Natural killer cell (primary cell): Measurements from ENCODE around the gene SGO2. TPM values are rescaled to one million over a fixed set of nuclear protein-coding genes. Genes with fewer than 3 reads are reported as not detected.

Experiments
- ATAC-seq, 3 donors: fragments of 150-1000 bp in 2 of 3; fragments of 200-7000 bp in 1 of 3; cut with Tn5 transposase; 1 replicate in 1 of 3; 2 replicates in 2 of 3; pipeline ENCODE4 v1.10.0; 2021; ENCODE audit warnings: mild to moderate bottlenecking in 2 of 3, moderate library complexity in 2 of 3
- DNase-seq, 2 donors: peaks; one replicate each; pipeline versions ENCODE4 v3.0.0 to v3.0.0-alpha.2; 2013 to 2021; ENCODE audit warnings: mixed read lengths in 1 of 2
- H3K27ac ChIP-seq: one replicate; pipeline ENCODE4 v1.5.1; 2013; ENCODE audit warnings: mild to moderate bottlenecking, low read length
- H3K27me3 ChIP-seq: one replicate; pipeline ENCODE4 v1.6.1; 2013; ENCODE audit warnings: low read length; ENCODE audit not compliant: control insufficient read depth, insufficient read depth
- H3K36me3 ChIP-seq: one replicate; pipeline ENCODE4 v1.6.1; 2013; ENCODE audit warnings: low read length; ENCODE audit not compliant: control insufficient read depth, insufficient read depth
- H3K4me1 ChIP-seq: one replicate; pipeline ENCODE4 v1.6.1; 2013; ENCODE audit warnings: low read length; ENCODE audit not compliant: control insufficient read depth, insufficient read depth
- H3K4me3 ChIP-seq: one replicate; pipeline ENCODE4 v1.5.1; 2013; ENCODE audit warnings: low read length
- H3K9me3 ChIP-seq: one replicate; pipeline ENCODE4 v1.6.1; 2013; ENCODE audit warnings: low read length; ENCODE audit not compliant: control insufficient read depth, insufficient read depth
- H3K27ac Mint-ChIP-seq, 2 donors: one replicate each; pipeline ENCODE4 v1.8.0; 2022; ENCODE audit warnings: mild to moderate bottlenecking in 2 of 2, mixed read lengths in 2 of 2, moderate library complexity in 1 of 2
- H3K27me3 Mint-ChIP-seq, 2 donors: one replicate each; pipeline ENCODE4 v1.8.0; 2022; ENCODE audit warnings: low read depth in 2 of 2, mixed read lengths in 2 of 2
- H3K36me3 Mint-ChIP-seq: one replicate; pipeline ENCODE4 v1.8.0; 2022; ENCODE audit warnings: mixed read lengths
- H3K4me1 Mint-ChIP-seq, 2 donors: one replicate each; pipeline ENCODE4 v1.8.0; 2022; ENCODE audit warnings: mixed read lengths in 2 of 2
- H3K4me3 Mint-ChIP-seq: one replicate; pipeline ENCODE4 v1.8.0; 2022; ENCODE audit warnings: mild to moderate bottlenecking, moderate library complexity, mixed read lengths
- H3K9me3 Mint-ChIP-seq, 2 donors: one replicate each; pipeline ENCODE4 v1.8.0; 2022; ENCODE audit warnings: mixed read lengths in 2 of 2
- CTCF ChIP-seq: fragments of 200-600 bp; IDR thresholded peaks from one replicate; pipeline ENCODE4 v1.8.0; 2022; ENCODE audit warnings: antibody characterized with exemption
- WGBS: methylation state at CpG from one replicate; pipeline ENCODE4 v1.1.7; 2013; ENCODE audit warnings: missing lambda C conversion rate; ENCODE audit not compliant: insufficient coverage; 5-methylcytosine and 5-hydroxymethylcytosine counted together
- intact Hi-C: fragments of 100-400 bp; cut with micrococcal nuclease; formaldehyde crosslinking; loops from one replicate; pipeline ENCODE4 v1.14.2; 2022
- total RNA-seq, 4 donors: library from RNA; stranded (reverse); fragments of 120-200 nt in 1 of 4; gene quantifications; one replicate each; pipeline versions ENCODE4 v1.2.3 to v1.2.4, GENCODE V29; 2013 to 2022

SGO2 gene
- total RNA-seq, 3 donors from 2014 or later (not counting 1 experiment from before 2014, with no cell fraction given) = 2.3 to 5.4 (median 3.1) TPM

GRCh38 chr2:200502196-200502595 is 23.8 kb upstream of the SGO2 start:
- Mint-ChIP-seq H3K4me1 (peaks cover 13 to 17% of the 10 kb centered on the region in 2 donors), H3K36me3 (peaks cover 22% of the 10 kb centered on the region), H3K9me3 (peaks cover 0 to 2% of the 10 kb centered on the region in 2 donors), H3K27me3 (no peaks in the 10 kb centered on the region), H3K27ac (no peak overlapping the region), H3K4me3 (no peak overlapping the region)
- H3K36me3 ChIP-seq = peaks cover 19% of the 10 kb centered on the region
- TF ChIP-seq CTCF = no peak
- no peaks in the 10 kb centered on the region for H3K27me3 ChIP-seq
- WGBS = 96% methylated on average over 3 of the region's 5 CpGs
- H3K4me1 ChIP-seq = no peaks in the 10 kb centered on the region
- H3K27ac ChIP-seq = no peak overlapping the region
- intact Hi-C loops = no loop called here
- H3K9me3 ChIP-seq = no peaks in the 10 kb centered on the region
- ATAC-seq (no peak), DNase-seq (no peak)
- no peak overlapping the region for H3K4me3 ChIP-seq

GRCh38 chr2:200506679-200507078 is 19.3 kb upstream of the SGO2 start:
- H3K4me3 Mint-ChIP-seq = no peak overlapping the region
- ATAC-seq (no peak), DNase-seq (no peak)
- Histone ChIP-seq H3K27ac (no peak overlapping the region), H3K36me3 (peaks cover 6% of the 10 kb centered on the region), H3K4me3 (no peak overlapping the region), H3K4me1 (peaks cover 15% of the 10 kb centered on the region), H3K9me3 (no peaks in the 10 kb centered on the region), H3K27me3 (peaks cover 2% of the 10 kb centered on the region)
- peaks cover 15 to 22% of the 10 kb centered on the region in 2 donors for H3K4me1 Mint-ChIP-seq
- intact Hi-C loops = no loop called here
- peak overlapping the region in 1 of 2 donors; percentile 27 for H3K27ac Mint-ChIP-seq
- no peaks in the 10 kb centered on the region for H3K36me3 Mint-ChIP-seq
- no peaks in the 10 kb centered on the region for H3K27me3 Mint-ChIP-seq
- 97% methylated on average over 7 of the region's 9 CpGs for WGBS
- peaks cover 0 to 2% of the 10 kb centered on the region in 2 donors for H3K9me3 Mint-ChIP-seq
- no peak for TF ChIP-seq CTCF

- peaks cover 6% of the 10 kb centered on the region for H3K36me3 ChIP-seq
- peaks cover 0 to 2% of the 10 kb centered on the region in 2 donors for H3K9me3 Mint-ChIP-seq
- peaks cover 3% of the 10 kb centered on the region for H3K27me3 ChIP-seq
- no peak for TF ChIP-seq CTCF
- peaks cover 15% of the 10 kb centered on the region for H3K4me1 ChIP-seq
- H3K27me3 Mint-ChIP-seq = no peaks in the 10 kb centered on the region
- WGBS = 100% methylated on average over 2 of the region's 2 CpGs
- no peak for DNase-seq
- peak overlapping the region; percentile 14 to 27 for H3K27ac Mint-ChIP-seq
- H3K4me3 Mint-ChIP-seq = no peak overlapping the region
- intact Hi-C loops = no loop called here
- no peak overlapping the region for H3K4me3 ChIP-seq
- H3K27ac ChIP-seq = no peak overlapping the region
- no peaks in the 10 kb centered on the region for H3K9me3 ChIP-seq
- no peaks in the 10 kb centered on the region for H3K36me3 Mint-ChIP-seq
- ATAC-seq = no peak
- peaks cover 15 to 22% of the 10 kb centered on the region in 2 donors for H3K4me1 Mint-ChIP-seq
Measured at GRCh38 chr2:200507179-200507578, 18.8 kb upstream of the SGO2 start.

- peaks cover 3% of the 10 kb centered on the region for H3K27me3 ChIP-seq
- H3K36me3 Mint-ChIP-seq = no peaks in the 10 kb centered on the region
- peak overlapping the region; percentile 87 for H3K4me3 ChIP-seq
- intact Hi-C loops = no loop called here
- H3K27me3 Mint-ChIP-seq = no peaks in the 10 kb centered on the region
- peaks cover 3% of the 10 kb centered on the region for H3K36me3 ChIP-seq
- peak overlapping the region; percentile 78 for H3K27ac ChIP-seq
- peak overlapping the region; percentile 83 for H3K4me3 Mint-ChIP-seq
- peak overlapping the region; percentile 80 to 83 for H3K27ac Mint-ChIP-seq
- peak in 1 of 2 donors; percentile 36 for DNase-seq
- peaks cover 15% of the 10 kb centered on the region for H3K4me1 ChIP-seq
- H3K9me3 ChIP-seq = no peaks in the 10 kb centered on the region
- no peaks in the 10 kb centered on the region for H3K9me3 Mint-ChIP-seq
- 32% methylated on average over 8 of the region's 8 CpGs for WGBS
- no peak for ATAC-seq
- peaks cover 15 to 22% of the 10 kb centered on the region in 2 donors for H3K4me1 Mint-ChIP-seq
- no peak for TF ChIP-seq CTCF
Measured at GRCh38 chr2:200509235-200509611, 16.8 kb upstream of the SGO2 start.
